Gastrocnemius medialis (tissue), 4 donors: ENCODE measurements around the gene SELENOM.

Experiments
- POLR2A ChIP-seq, 2 donors: fragments of 450-650 bp; IDR thresholded peaks; one replicate each; pipeline ENCODE4 v1.6.1; 2017; ENCODE audit warnings: antibody characterized with exemption in 2 of 2, mild to moderate bottlenecking in 2 of 2, moderate library complexity in 2 of 2
- TF ChIP-seq, protein P1 (sequence below), 5 experiments: fragments of 450-650 bp in 3 of 5; fragments of 200-600 bp in 2 of 5; sonication (generic) in 2 of 5; IDR thresholded peaks in 4 of 5; conservative IDR thresholded peaks in 1 of 5; 1 replicate in 4 of 5; 2 replicates in 1 of 5; pipeline ENCODE4 v1.5.1; 2016 to 2019; ENCODE audit warnings: antibody characterized with exemption in 5 of 5, mild to moderate bottlenecking in 3 of 5, moderate library complexity in 3 of 5

DNA sequence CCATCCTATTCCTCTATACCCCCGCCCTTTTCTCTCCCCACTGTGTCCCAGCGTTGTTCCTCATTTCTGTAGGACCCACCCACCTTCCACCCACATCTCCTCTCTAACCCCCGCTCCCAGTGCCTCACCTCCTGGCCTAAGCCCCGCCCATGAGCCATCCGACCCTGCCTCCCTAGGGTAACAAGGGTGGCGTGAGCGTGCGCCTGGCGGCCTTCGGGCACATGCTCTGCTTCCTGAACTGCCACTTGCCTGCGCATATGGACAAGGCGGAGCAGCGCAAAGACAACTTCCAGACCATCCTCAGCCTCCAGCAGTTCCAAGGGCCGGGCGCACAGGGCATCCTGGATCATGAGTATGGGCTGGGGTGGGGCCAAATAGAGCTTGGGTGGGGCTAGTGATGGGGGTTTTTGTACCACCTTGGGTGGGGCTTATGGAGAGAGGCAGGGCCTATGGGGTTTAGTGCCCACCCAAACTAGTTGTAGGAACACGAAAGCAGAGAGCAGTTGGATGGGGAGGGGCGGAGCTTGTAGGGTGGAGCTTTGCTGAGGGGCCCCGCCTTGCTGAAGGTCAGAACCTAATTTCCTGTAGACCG is 19.9 kb upstream of the SELENOM start:
- TF ChIP-seq, protein P1, sequence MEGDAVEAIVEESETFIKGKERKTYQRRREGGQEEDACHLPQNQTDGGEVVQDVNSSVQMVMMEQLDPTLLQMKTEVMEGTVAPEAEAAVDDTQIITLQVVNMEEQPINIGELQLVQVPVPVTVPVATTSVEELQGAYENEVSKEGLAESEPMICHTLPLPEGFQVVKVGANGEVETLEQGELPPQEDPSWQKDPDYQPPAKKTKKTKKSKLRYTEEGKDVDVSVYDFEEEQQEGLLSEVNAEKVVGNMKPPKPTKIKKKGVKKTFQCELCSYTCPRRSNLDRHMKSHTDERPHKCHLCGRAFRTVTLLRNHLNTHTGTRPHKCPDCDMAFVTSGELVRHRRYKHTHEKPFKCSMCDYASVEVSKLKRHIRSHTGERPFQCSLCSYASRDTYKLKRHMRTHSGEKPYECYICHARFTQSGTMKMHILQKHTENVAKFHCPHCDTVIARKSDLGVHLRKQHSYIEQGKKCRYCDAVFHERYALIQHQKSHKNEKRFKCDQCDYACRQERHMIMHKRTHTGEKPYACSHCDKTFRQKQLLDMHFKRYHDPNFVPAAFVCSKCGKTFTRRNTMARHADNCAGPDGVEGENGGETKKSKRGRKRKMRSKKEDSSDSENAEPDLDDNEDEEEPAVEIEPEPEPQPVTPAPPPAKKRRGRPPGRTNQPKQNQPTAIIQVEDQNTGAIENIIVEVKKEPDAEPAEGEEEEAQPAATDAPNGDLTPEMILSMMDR (IDR thresholded peaks at IDR 0.05 in 4 of 5, conservative IDR thresholded peaks at IDR 0.05 in 1 of 5) = no peak
- TF ChIP-seq POLR2A (IDR thresholded peaks at IDR 0.05) = no peak
